ENCODE results near the gene SNX14.
A peak's percentile ranks its signal among the peaks of the same experiment; 100 is the strongest.

The SNX14 gene

DNA sequence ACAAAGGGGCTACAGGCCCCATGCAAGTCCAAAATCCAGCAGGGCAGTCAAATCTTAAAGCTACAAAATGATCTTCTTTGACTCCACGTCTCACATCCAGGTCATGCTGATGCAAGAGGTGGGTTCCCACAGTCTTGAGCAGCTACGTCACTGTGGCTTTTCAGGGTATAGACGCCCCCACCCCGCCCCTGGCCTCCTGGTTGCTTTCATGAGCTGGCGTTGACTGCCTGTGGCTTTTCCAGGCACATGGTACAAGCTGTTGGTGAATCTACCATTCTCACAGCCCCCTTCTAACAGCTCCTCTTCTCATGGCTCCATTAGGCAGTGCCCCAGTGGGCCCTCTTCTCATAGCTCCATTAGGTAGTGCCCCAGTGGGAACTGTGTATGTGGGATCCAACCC, 96.8 kb downstream of the SNX14 start:
- DNase-seq = no peak

GRCh38 chr6:85496009-85496579, 97.6 kb downstream of the SNX14 start:
- no peak for DNase-seq

- DNase-seq = no peak
Observed at GRCh38 chr6:85494547-85495536, 98.8 kb downstream of the SNX14 start.

GRCh38 chr6:85493389-85493788, 100.3 kb downstream of the SNX14 start:
- DNase-seq = no peak

DNA sequence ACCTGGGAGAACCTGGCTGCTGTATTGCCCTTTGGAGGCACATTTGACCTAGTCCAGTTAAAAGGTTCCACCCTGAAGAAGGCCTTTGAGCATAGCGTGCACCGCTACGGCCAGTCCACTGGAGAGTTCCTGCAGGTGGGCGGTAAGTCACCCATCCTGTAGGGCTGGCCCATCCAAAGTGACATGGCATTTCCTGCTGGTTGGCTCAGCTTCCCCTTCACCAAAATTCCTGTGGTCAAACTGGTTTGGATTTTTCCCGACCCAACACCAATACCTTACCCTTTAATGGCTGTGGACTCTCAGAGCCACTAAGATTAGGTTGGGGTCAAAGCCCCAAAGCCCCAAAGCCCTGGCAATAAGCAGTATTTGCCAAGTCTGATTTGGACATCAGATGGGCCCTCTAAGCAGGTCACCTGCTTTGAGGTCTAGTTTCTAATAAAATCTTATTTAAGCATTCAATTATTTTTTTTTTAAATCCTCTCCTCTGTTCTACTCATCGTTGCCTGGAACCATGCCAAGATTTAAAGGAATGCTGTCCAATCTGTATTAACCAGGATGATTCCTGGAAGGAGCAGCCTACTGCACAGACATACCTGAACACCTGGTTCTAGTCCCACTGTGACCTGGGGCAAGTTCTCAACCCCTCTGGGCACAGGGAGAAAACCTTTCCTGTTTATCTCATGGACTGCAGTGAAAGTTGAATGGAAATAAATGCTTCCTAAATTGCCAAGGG, 103.0 kb downstream of the SNX14 start:
- no peak for DNase-seq

GRCh38 chr6:85484948-85485347, 108.7 kb downstream of the SNX14 start:
- DNase-seq = no peak

- no peak for DNase-seq
Observed at GRCh38 chr6:85483846-85484245, 109.8 kb downstream of the SNX14 start.

DNA sequence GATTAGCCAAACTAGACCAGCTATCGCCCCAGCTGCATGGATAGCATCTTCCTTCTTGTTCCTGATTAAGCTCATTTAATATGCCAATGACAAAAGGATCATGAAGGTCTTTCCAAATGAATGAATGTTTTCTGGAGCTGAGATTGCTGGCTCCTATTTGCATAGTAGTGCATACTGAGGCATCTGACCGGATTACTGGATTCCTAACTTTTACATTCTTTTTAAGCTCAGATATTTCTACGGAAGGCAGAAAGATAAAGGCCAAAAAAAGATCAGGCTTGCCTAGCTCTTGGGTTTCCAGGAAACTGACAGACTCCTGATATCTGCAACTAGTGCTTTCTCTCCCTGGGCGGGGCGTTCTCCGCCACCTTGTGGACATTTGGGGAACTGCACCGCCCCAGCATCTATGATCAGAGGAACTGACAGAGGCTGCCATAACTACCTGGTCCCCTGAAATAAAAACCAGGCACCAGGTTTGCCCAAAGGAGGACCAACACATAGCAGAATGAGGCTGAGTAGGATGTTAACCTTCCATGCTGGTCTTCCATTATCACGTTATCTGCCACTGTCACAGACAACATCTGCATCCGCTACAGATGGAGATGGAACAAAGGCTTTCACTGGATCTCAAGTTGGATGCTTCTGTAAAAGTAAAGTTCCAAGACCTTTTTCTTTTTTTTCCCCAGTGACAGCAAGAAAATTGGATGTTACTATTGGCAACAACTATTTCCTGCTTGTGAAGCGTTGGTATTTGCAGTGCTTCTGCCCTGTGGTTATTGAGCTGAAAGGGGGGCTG, 110.6 kb downstream of the SNX14 start:
- DNase-seq = peak; percentile 37 to 73 (median 55)

DNA sequence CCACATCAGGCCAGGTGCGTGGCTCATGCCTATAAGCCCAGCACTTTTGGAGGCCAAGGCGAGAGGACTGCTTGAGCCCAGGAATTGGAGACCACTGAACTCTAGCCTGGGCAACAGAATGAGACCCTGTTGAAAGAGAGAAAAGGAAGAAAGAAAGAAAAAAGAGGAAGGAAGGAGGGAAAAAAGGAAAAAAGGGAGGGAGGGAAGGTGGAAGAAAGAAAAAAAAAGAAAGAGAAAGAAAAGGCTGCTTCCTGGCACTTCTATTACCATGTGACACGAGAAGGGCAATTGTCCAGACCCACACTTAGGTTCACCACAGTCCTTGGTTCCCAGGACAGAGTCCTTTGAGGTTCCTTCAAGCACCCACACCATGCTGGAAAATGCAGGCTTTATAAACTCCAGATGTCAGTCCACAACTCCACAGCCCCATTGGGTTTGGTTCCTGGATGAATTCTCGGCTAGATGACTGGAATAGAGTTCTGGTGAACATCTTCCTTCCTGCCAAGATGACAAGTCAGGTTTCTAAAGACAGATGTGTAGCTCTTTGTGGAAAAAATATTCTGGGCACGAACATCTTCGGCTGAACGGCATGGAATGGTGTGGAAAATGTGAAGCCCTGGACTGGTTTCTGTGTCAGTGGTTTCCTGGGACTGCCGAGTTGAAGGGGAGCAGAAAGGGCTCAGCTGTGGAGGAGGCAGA, 111.3 kb downstream of the SNX14 start:
- no peak for DNase-seq

DNA sequence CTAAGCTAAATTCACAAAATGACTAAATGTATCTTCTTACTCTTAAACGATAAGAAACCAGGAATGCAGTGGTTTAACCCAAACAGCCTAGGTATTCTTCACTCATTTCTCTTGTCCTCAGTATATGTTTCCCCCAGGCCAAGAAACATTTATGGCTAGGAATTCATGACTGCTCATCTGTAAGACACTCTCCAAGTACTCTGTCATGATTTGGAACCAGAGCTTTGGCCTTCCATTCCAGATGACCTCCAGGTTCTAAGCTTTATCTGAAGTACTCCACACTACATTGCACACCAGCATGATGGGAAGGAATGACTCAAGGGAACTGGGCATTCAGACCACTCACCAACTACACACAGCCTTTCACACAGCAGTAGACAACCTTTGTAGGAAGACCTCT, 114.5 kb downstream of the SNX14 start:
- DNase-seq = no peak

GRCh38 chr6:85476532-85476931, 117.1 kb downstream of the SNX14 start:
- no peak for DNase-seq

DNA sequence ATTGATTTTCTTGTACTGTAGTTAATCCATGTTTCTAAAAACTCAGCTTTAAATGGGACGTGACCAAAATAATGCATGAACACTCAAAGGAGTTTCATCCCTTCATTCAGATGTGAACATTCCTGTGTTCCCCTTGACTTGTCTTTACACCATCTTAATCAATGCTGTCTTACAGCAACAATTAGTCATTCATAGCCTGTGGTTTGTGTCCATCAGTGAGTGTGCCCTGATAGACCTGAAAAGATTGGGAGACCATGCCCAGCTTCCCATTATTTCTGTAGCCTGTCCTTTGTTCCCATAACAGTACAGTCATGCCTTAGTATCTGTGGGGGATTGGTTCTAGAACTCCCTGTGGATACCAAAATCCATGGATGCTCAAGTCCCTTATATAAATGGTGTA, 119.9 kb downstream of the SNX14 start:
- DNase-seq = no peak

GRCh38 chr6:85472744-85473143, 120.9 kb downstream of the SNX14 start:
- no peak for DNase-seq

GRCh38 chr6:85470023-85470410, 123.6 kb downstream of the SNX14 start:
- DNase-seq = no peak

- no peak for DNase-seq
Observed at GRCh38 chr6:85469276-85470022, 124.2 kb downstream of the SNX14 start.

GRCh38 chr6:85468326-85468725, 125.3 kb downstream of the SNX14 start:
- no peak for DNase-seq

- DNase-seq = no peak
Observed at GRCh38 chr6:85465762-85466161, 127.9 kb downstream of the SNX14 start.

- DNase-seq = no peak
Observed at GRCh38 chr6:85464722-85465150, 128.9 kb downstream of the SNX14 start.

GRCh38 chr6:85464260-85464644, 129.4 kb downstream of the SNX14 start:
- DNase-seq = no peak

GRCh38 chr6:85463621-85464259, 129.9 kb downstream of the SNX14 start:
- no peak for DNase-seq

GRCh38 chr6:85462673-85463072, 131.0 kb downstream of the SNX14 start:
- DNase-seq = no peak
